Choroid plexus epithelial cell (primary cell): ENCODE measurements around the gene DTNA.
"Not testable (repeated sequence)": the region's sequence is repeated elsewhere in the genome, so short reads cannot be mapped to it uniquely, and the experiment has no call there.

Experiments used
- DNase-seq: peaks from one replicate; pipeline ENCODE4 v3.0.0-alpha.2; 2010; ENCODE audit warnings: low read depth
- H3K4me3 ChIP-seq: 2 replicates; pipeline ENCODE4 v1.5.1; 2011; ENCODE audit warnings: low read depth, mild to moderate bottlenecking, control low read depth, low read length, moderate library complexity
- TF ChIP-seq, protein P1 (sequence below): conservative IDR thresholded peaks from 2 replicates; pipeline ENCODE4 v1.5.1; 2011; ENCODE audit warnings: low read depth, mild to moderate bottlenecking, control low read depth, inconsistent platforms, low read length, moderate library complexity

The DTNA gene

DNA sequence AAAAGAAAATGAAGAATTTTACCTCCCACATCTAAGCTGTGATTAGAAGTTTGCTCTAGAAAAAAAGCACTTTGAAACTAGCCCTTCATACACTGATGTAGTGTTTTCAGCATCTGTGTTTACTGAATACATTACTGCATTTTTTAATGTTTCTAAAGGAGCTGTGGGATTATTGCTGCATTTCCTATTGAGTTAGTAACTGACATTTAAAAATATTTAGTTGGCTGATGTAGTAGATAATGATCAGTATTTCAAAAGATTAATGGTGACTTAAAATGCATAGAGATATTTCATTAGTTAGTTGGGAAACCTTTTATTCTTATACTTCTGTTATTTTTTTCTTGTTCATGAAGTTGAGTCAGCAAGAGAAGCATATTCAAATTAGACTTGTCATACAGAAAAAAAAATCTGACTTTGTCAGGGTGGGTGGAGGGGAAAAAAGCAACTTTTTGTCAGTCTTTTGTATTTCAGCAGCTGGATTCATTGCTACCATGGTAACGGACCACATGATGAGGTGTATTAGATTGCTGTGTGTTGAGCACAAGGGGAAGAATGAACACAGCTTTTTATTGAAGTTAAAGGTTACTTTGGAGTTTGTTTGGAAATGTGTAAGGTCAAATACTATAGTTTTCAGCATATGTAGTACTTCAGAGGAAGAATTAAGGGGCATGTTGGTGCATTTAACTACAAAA, at the start of gene DTNA:
TSS of gene DTNA (plus strand) at position 549 of the 692 bp plus-strand sequence. CDS start 45,679 bp downstream, outside the sequence.
- TF ChIP-seq, protein P1, sequence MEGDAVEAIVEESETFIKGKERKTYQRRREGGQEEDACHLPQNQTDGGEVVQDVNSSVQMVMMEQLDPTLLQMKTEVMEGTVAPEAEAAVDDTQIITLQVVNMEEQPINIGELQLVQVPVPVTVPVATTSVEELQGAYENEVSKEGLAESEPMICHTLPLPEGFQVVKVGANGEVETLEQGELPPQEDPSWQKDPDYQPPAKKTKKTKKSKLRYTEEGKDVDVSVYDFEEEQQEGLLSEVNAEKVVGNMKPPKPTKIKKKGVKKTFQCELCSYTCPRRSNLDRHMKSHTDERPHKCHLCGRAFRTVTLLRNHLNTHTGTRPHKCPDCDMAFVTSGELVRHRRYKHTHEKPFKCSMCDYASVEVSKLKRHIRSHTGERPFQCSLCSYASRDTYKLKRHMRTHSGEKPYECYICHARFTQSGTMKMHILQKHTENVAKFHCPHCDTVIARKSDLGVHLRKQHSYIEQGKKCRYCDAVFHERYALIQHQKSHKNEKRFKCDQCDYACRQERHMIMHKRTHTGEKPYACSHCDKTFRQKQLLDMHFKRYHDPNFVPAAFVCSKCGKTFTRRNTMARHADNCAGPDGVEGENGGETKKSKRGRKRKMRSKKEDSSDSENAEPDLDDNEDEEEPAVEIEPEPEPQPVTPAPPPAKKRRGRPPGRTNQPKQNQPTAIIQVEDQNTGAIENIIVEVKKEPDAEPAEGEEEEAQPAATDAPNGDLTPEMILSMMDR: no peak
- H3K4me3 ChIP-seq: peak within 1 kb of the TSS; percentile 59
- DNase-seq: peak; percentile 98

GRCh38 chr18:34660572-34660971, 49.5 kb upstream of the DTNA start:
- TF ChIP-seq, protein P1: no peak

GRCh38 chr18:34661464-34662087, 48.5 kb upstream of the DTNA start:
- TF ChIP-seq, protein P1: peak; percentile 89
- peak; percentile 69 for DNase-seq
- no peak overlapping the region for H3K4me3 ChIP-seq

More at GRCh38 chr18:34660572-34660971, 49.5 kb upstream of the DTNA start:
- no peak for DNase-seq
- H3K4me3 ChIP-seq: no peak overlapping the region

DNA sequence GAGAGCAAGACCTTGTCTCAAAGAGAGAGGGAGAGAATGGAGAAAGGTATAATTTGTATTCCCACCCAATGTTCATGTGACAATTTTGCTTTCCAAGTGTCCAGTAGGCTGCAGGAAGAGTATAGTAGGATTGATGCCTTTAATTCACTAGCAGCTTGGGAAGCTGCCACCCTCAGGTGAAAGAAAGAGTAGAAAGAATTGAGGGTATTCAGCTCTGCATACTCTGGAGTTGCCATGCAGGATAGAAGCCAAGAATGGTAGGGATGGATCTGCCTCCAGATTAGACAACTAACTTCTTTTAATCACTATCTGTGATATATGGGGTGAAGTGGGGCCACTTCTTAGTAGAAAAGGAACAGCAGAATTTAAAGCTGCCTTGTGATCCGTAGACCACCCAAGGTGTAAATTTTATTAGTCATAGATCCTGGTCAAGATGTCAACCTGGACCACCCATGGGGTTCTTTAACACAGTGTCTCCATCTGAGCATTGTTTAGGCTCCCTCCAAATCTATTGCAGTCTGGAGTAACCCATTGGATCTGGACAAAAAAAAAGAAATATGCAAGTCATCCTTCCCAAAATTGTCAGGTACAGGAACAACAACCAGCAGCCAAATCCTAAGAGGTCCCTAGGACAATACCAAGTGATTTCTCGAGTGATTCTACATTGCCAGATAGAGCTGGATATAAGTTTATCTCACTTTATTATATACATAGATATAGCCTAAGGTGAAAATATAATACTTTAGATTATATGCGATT, 33.1 kb upstream of the DTNA start:
- no peak for DNase-seq
- H3K4me3 ChIP-seq: no peak overlapping the region
- TF ChIP-seq, protein P1: no peak

DNA sequence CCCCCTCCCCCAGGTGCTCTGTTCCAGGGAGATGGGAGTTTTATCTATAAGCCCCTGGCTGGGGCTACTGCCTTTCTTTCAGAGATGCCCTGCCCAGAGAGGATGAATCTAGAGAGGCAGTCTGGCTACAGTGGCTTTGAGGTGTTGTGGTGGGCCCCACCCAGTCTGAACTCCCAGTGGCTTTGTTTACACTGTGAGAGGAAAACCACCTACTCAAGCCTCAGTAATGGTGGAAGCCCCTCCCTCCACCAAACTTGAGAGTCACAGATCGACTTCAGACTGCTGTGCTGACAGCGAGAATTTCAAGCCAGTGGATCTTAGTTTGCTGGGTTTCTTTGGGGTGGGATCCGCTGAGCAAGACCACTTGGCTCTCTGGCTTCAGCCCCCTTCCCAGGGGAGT, 20.3 kb upstream of the DTNA start:
- DNase-seq: not testable (repeated sequence)

DNA sequence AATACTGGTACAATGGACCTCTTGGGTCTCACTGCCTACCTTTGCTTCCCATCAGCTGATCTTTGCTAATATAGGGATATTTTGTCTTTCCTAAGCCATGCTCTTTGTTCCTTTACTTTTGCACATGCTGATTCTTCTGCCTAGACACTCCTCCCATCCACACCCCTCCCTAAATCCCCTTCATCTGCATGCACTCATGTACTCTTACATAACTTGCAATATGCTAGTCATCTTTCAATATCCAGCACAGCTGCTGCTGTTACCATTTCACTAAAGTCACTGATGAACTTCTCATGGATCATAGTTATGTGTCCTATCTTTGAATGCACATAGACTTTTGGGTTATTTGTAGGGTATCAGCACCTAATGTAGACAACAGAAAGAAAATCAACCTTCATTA, 18.5 kb upstream of the DTNA start:
- no peak for DNase-seq
- no peak overlapping the region for H3K4me3 ChIP-seq
- TF ChIP-seq, protein P1: no peak

More for the DNA sequence above, 20.3 kb upstream of the DTNA start:
- H3K4me3 ChIP-seq: not testable (repeated sequence)

- DNase-seq: peak; percentile 57
- TF ChIP-seq, protein P1: no peak
- no peak overlapping the region for H3K4me3 ChIP-seq
These were observed 15.4 kb upstream of the DTNA start for GRCh38 chr18:34694591-34695165.
